Activated naive CD4-positive, alpha-beta T cell treated with anti-CD3 and anti-CD28 coated beads, Interleukin-2, amount 10 ng/mL, durations not matched to agents 7 days and 5 days (primary cell): ENCODE measurements around the gene HIPK4.
"Not testable (repeated sequence)": the region's sequence is repeated elsewhere in the genome, so short reads cannot be mapped to it uniquely, and the experiment has no call there.

ENCODE experiments used
- CTCF ChIA-PET: fragments of 350-600 bp; sonication (Branson Sonifier 250); formaldehyde crosslinking; loops from one replicate; lab custom pipeline; 2021; ENCODE audit warnings: antibody characterized with exemption; lab: Charles Lee
- DNase-seq: peaks from one replicate; pipeline ENCODE4 v3.0.0-alpha.2; 2020
- H3K27ac Mint-ChIP-seq: one replicate; pipeline ENCODE4 v1.8.0; 2021; ENCODE audit warnings: mild to moderate bottlenecking, moderate library complexity, mixed read lengths
- H3K27me3 Mint-ChIP-seq: one replicate; pipeline ENCODE4 v1.8.0; 2021; ENCODE audit warnings: mild to moderate bottlenecking, mixed read lengths
- H3K36me3 Mint-ChIP-seq: one replicate; pipeline ENCODE4 v1.8.0; 2021; ENCODE audit warnings: mixed read lengths
- H3K4me1 Mint-ChIP-seq: one replicate; pipeline ENCODE4 v1.8.0; 2021; ENCODE audit warnings: mixed read lengths
- H3K4me3 Mint-ChIP-seq: one replicate; pipeline ENCODE4 v1.8.0; 2021; ENCODE audit warnings: mild to moderate bottlenecking, moderate library complexity, mixed read lengths
- H3K9me3 Mint-ChIP-seq: one replicate; pipeline ENCODE4 v1.8.0; 2021; ENCODE audit warnings: mixed read lengths

The HIPK4 gene

DNA sequence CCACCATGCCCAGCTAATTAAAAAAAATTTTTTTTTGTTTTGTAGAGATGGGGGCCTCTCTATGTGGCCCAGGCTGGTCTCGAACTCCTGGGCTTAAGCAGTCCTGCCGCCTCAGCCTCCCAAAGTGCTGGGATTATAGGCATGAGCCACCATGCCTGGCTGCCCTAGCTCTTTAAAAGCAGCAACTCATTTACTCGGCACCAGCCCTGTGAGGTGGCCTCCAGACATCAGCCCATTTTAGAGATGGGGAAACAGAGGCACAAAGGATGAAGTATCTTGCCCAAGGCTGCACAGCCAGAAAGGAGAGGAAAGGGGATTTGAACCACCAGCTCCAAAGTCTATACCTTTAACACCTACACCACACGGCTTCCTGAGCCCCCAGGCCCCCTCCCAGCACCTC lies 22.9 kb upstream of the HIPK4 start:
- H3K4me1 Mint-ChIP-seq = peaks cover 24% of the 10 kb centered on the region
- CTCF ChIA-PET = interaction anchor here (1.0 to 2.6 kb wide), 3 partner anchors 8 to 108 kb away, joined by 4 to 12 read pairs (median 9); partner anchors contain the start of gene BLVRB
- no peak for DNase-seq
- H3K27ac Mint-ChIP-seq = no peak overlapping the region
- no peaks in the 10 kb centered on the region for H3K36me3 Mint-ChIP-seq
- peaks cover 21% of the 10 kb centered on the region for H3K27me3 Mint-ChIP-seq
- no peaks in the 10 kb centered on the region for H3K9me3 Mint-ChIP-seq
- H3K4me3 Mint-ChIP-seq = no peak overlapping the region

- CTCF ChIA-PET = interaction anchor here (2.6 kb wide), 2 partner anchors 9 to 53 kb away, joined by 9 to 12 read pairs; partner anchors contain the start of gene BLVRB
- no peaks in the 10 kb centered on the region for H3K9me3 Mint-ChIP-seq
- H3K4me3 Mint-ChIP-seq = no peak overlapping the region
- no peaks in the 10 kb centered on the region for H3K36me3 Mint-ChIP-seq
- H3K4me1 Mint-ChIP-seq = peaks cover 22% of the 10 kb centered on the region
- peaks cover 22% of the 10 kb centered on the region for H3K27me3 Mint-ChIP-seq
- H3K27ac Mint-ChIP-seq = no peak overlapping the region
- no peak for DNase-seq
Measured at GRCh38 chr19:40411958-40412499, 22.0 kb upstream of the HIPK4 start.

GRCh38 chr19:40411125-40411842 lies 21.3 kb upstream of the HIPK4 start:
- peaks cover 17% of the 10 kb centered on the region for H3K4me1 Mint-ChIP-seq
- no peak overlapping the region for H3K27ac Mint-ChIP-seq
- CTCF ChIA-PET = interaction anchor here (2.6 kb wide), 1 partner anchor 10 kb away, joined by 9 read pairs; no protein-coding TSS in a partner anchor
- H3K36me3 Mint-ChIP-seq = no peaks in the 10 kb centered on the region
- H3K27me3 Mint-ChIP-seq = peaks cover 22% of the 10 kb centered on the region
- H3K9me3 Mint-ChIP-seq = no peaks in the 10 kb centered on the region
- DNase-seq = no peak
- H3K4me3 Mint-ChIP-seq = no peak overlapping the region

DNA sequence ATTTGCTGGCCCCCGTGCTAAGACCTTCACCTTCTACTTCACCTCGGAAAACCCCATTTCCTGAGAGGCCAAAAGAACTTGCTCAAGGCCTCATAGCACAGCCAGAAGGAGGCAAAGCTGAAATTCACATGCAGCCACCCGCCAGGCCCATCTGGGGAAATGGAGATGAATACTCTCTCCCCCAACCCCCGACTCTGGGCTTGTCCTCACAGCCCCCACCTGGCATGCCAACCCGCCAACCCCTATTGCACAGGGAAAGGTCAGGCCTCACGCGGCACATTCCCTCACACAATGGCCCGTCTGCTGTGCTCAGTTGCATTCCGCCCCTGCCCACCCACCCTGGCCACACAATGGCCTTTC lies 20.0 kb upstream of the HIPK4 start:
- Mint-ChIP-seq H3K27ac (no peak overlapping the region), H3K4me1 (peaks cover 10% of the 10 kb centered on the region), H3K27me3 (peaks cover 22% of the 10 kb centered on the region), H3K9me3 (no peaks in the 10 kb centered on the region), H3K36me3 (no peaks in the 10 kb centered on the region), H3K4me3 (no peak overlapping the region)
- DNase-seq = no peak
- CTCF ChIA-PET = no interaction called here

DNA sequence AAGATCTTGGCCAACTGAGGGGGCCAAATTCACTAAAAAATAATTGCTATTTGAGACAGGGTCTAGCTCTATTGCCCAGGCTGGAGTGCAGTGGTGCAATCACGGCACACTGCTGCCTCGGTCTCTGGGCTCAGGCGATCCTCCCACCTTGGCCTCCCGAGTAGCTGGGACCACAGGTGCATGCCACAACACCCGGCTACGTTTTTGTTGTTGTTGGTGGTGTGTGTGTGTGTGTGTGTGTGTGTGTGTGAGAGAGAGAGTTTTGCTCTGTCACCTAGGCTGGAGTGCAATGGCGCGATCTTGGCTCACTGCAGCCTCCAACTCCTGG lies 18.6 kb upstream of the HIPK4 start:
- CTCF ChIA-PET = interaction anchor here (1.2 to 3.4 kb wide), 2 partner anchors 8 to 12 kb away, joined by 3 to 15 read pairs; no protein-coding TSS in a partner anchor
- peaks cover 18% of the 10 kb centered on the region for H3K4me1 Mint-ChIP-seq
- not testable (repeated sequence) for H3K36me3 Mint-ChIP-seq, DNase-seq, H3K27ac Mint-ChIP-seq, H3K9me3 Mint-ChIP-seq, H3K4me3 Mint-ChIP-seq
- peaks cover 20% of the 10 kb centered on the region for H3K27me3 Mint-ChIP-seq

GRCh38 chr19:40407714-40408597 lies 18.0 kb upstream of the HIPK4 start:
- H3K36me3 Mint-ChIP-seq = no peaks in the 10 kb centered on the region

GRCh38 chr19:40403262-40403984 lies 13.4 kb upstream of the HIPK4 start:
- peak; percentile 92 for DNase-seq
- H3K27me3 Mint-ChIP-seq = peaks cover 33% of the 10 kb centered on the region
- H3K27ac Mint-ChIP-seq = peak overlapping the region; percentile 80
- CTCF ChIA-PET = interaction anchor here (0.5 to 1.5 kb wide), 2 partner anchors 15 to 17 kb away, joined by 3 to 7 read pairs; no protein-coding TSS in a partner anchor
- peaks cover 34% of the 10 kb centered on the region for H3K4me1 Mint-ChIP-seq
- H3K4me3 Mint-ChIP-seq = peak overlapping the region; percentile 79
- H3K36me3 Mint-ChIP-seq = no peaks in the 10 kb centered on the region
- no peaks in the 10 kb centered on the region for H3K9me3 Mint-ChIP-seq

More at GRCh38 chr19:40407714-40408597, 18.0 kb upstream of the HIPK4 start:
- Mint-ChIP-seq H3K9me3 (no peaks in the 10 kb centered on the region), H3K27me3 (peaks cover 14% of the 10 kb centered on the region), H3K4me3 (no peak overlapping the region), H3K27ac (peak overlapping the region; percentile 55), H3K4me1 (peaks cover 23% of the 10 kb centered on the region)
- CTCF ChIA-PET = interaction anchor here (1.2 to 3.4 kb wide), 2 partner anchors 9 to 13 kb away, joined by 3 to 15 read pairs; no protein-coding TSS in a partner anchor
- DNase-seq = peak; percentile 36

GRCh38 chr19:40400559-40400958 lies 10.6 kb upstream of the HIPK4 start:
- CTCF ChIA-PET = no interaction called here
- Mint-ChIP-seq H3K27ac (no peak overlapping the region), H3K4me1 (peaks cover 28% of the 10 kb centered on the region), H3K36me3 (no peaks in the 10 kb centered on the region), H3K9me3 (no peaks in the 10 kb centered on the region), H3K4me3 (no peak overlapping the region), H3K27me3 (peaks cover 46% of the 10 kb centered on the region)
- DNase-seq = no peak

- peaks cover 20% of the 10 kb centered on the region for H3K4me1 Mint-ChIP-seq
- no peaks in the 10 kb centered on the region for H3K9me3 Mint-ChIP-seq
- no peak overlapping the region for H3K4me3 Mint-ChIP-seq
- no peak overlapping the region for H3K27ac Mint-ChIP-seq
- no peaks in the 10 kb centered on the region for H3K36me3 Mint-ChIP-seq
- peak; percentile 80 for DNase-seq
- CTCF ChIA-PET = interaction anchor here (1.3 kb wide), 1 partner anchor 22 kb away, joined by 4 read pairs; no protein-coding TSS in a partner anchor
- peaks cover 46% of the 10 kb centered on the region for H3K27me3 Mint-ChIP-seq
Measured at GRCh38 chr19:40398417-40399131, 8.6 kb upstream of the HIPK4 start.

DNA sequence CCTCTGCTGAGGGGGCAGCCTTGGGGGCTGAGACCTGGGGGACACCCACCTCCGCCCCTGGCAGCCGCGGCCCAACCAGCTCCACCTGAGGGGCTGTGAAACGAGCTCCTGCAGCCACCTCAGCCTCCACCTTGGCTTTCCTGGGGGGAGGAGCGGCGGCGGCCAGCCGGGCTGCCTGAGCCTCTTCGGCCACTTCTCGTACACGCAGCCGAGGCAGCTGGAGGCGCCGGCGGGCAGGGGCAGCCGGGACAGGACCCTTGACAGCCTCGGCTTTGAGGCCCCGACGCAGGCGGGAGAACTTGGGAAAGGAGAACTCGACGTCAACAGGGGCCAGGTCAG lies 7.6 kb upstream of the HIPK4 start:
- Mint-ChIP-seq H3K4me1 (peaks cover 15% of the 10 kb centered on the region), H3K4me3 (no peak overlapping the region), H3K27me3 (peaks cover 49% of the 10 kb centered on the region), H3K9me3 (no peaks in the 10 kb centered on the region), H3K27ac (no peak overlapping the region), H3K36me3 (no peaks in the 10 kb centered on the region)
- DNase-seq = no peak
- CTCF ChIA-PET = no interaction called here

GRCh38 chr19:40396886-40397567 lies 7.0 kb upstream of the HIPK4 start:
- Mint-ChIP-seq H3K9me3 (no peaks in the 10 kb centered on the region), H3K27ac (no peak overlapping the region), H3K36me3 (no peaks in the 10 kb centered on the region), H3K4me3 (no peak overlapping the region), H3K4me1 (peaks cover 15% of the 10 kb centered on the region), H3K27me3 (peaks cover 52% of the 10 kb centered on the region)
- no peak for DNase-seq
- CTCF ChIA-PET = interaction anchor here (1.0 kb wide), 1 partner anchor 23 kb away, joined by 3 read pairs; no protein-coding TSS in a partner anchor

DNA sequence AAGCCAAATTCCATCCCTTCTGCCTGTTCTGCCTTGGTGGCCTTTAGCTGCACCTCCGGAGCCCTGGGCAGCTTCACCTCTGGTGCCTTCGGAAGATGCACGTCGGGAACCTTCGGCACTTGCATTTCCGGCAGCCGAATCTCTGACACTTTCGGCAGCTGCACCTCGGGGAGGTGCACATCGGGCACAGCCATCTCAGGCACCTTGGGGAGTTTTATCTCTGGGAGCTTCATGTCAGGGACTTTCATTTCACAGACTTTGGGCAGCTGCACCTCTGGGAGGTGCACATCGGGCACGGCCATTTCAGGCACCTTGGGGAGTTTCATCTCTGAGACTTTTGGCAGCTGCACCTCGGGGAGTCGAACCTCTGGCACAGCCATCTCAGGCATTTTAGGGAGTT lies 6.0 kb upstream of the HIPK4 start:
- H3K36me3 Mint-ChIP-seq = no peaks in the 10 kb centered on the region
- CTCF ChIA-PET = no interaction called here
- peaks cover 15% of the 10 kb centered on the region for H3K4me1 Mint-ChIP-seq
- H3K27ac Mint-ChIP-seq = no peak overlapping the region
- H3K9me3 Mint-ChIP-seq = no peaks in the 10 kb centered on the region
- H3K27me3 Mint-ChIP-seq = peaks cover 46% of the 10 kb centered on the region
- DNase-seq = no peak
- no peak overlapping the region for H3K4me3 Mint-ChIP-seq

- CTCF ChIA-PET = no interaction called here
- H3K27ac Mint-ChIP-seq = no peak overlapping the region
- H3K27me3 Mint-ChIP-seq = peaks cover 40% of the 10 kb centered on the region
- no peaks in the 10 kb centered on the region for H3K9me3 Mint-ChIP-seq
- no peak for DNase-seq
- peaks cover 15% of the 10 kb centered on the region for H3K4me1 Mint-ChIP-seq
- no peak overlapping the region for H3K4me3 Mint-ChIP-seq
- H3K36me3 Mint-ChIP-seq = no peaks in the 10 kb centered on the region
Measured at GRCh38 chr19:40394816-40395210, 4.8 kb upstream of the HIPK4 start.
